HL-60/S4 treated with retinoic acid at 250 ng/mL for 4 days and 3 days (cell line): Measurements from ENCODE around the gene PANK4.

Experiments
- in situ Hi-C: fragments of 300-500 bp; cut with MboI; formaldehyde crosslinking; loops from 2 replicates; pipeline ENCODE4 v1.7.0; 2022; ENCODE audit warnings: low sequenced_read_pairs

The PANK4 gene

GRCh38 chr1:2530513-2531361 is 4.3 kb upstream of the PANK4 start:
- in situ Hi-C loops, result no loop called here

- in situ Hi-C loops, result no loop called here
Measured at GRCh38 chr1:2529784-2530512, 3.6 kb upstream of the PANK4 start, which contains the start of gene HES5. TSS of gene HES5 (minus strand) at chr1:2530263. CDS start at chr1:2530164, 99 bp downstream.

GRCh38 chr1:2528966-2529783 is 2.8 kb upstream of the PANK4 start:
- in situ Hi-C loops, result no loop called here

GRCh38 chr1:2528611-2528965 is 2.2 kb upstream of the PANK4 start:
- in situ Hi-C loops, result no loop called here

GRCh38 chr1:2528016-2528415 is 1.6 kb upstream of the PANK4 start:
- in situ Hi-C loops, result no loop called here

GRCh38 chr1:2527556-2527860 is 1.1 kb upstream of the PANK4 start:
- in situ Hi-C loops, result no loop called here

- in situ Hi-C loops, result no loop called here
Measured at GRCh38 chr1:2526824-2527555, 594 bp upstream of the PANK4 start.

GRCh38 chr1:2525572-2525919 is 850 bp downstream of the PANK4 start:
- in situ Hi-C loops, result no loop called here

GRCh38 chr1:2523891-2524609 is 2.3 kb downstream of the PANK4 start:
- in situ Hi-C loops, result no loop called here

- in situ Hi-C loops, result no loop called here
Measured at GRCh38 chr1:2523191-2523890, 3.1 kb downstream of the PANK4 start.

GRCh38 chr1:2522230-2522629 is 4.2 kb downstream of the PANK4 start:
- in situ Hi-C loops, result no loop called here

GRCh38 chr1:2520806-2521205 is 5.6 kb downstream of the PANK4 start:
- in situ Hi-C loops, result no loop called here

- in situ Hi-C loops, result no loop called here
Measured at GRCh38 chr1:2520206-2520605, 6.2 kb downstream of the PANK4 start.

GRCh38 chr1:2519729-2520128 is 6.7 kb downstream of the PANK4 start:
- in situ Hi-C loops, result no loop called here

GRCh38 chr1:2519029-2519685 is 7.2 kb downstream of the PANK4 start:
- in situ Hi-C loops, result no loop called here

GRCh38 chr1:2518528-2518927 is 7.9 kb downstream of the PANK4 start:
- in situ Hi-C loops, result no loop called here

- in situ Hi-C loops, result no loop called here
Measured at GRCh38 chr1:2517966-2518365, 8.4 kb downstream of the PANK4 start.

GRCh38 chr1:2516946-2517345 is 9.4 kb downstream of the PANK4 start:
- in situ Hi-C loops, result no loop called here

- in situ Hi-C loops, result no loop called here
Measured at GRCh38 chr1:2516124-2516523, 10.3 kb downstream of the PANK4 start.
